Measurements from ENCODE around the gene PTPRM. TPM values are rescaled to one million over a fixed set of nuclear protein-coding genes. Genes with fewer than 3 reads are reported as not detected.

PTPRM gene
- total RNA-seq, 4 donors from 2014 or later = 206 to 337 (median 255) TPM

GRCh38 chr18:7658701-7659100 is 91.6 kb downstream of the PTPRM start:
- TF ChIP-seq, protein P1, sequence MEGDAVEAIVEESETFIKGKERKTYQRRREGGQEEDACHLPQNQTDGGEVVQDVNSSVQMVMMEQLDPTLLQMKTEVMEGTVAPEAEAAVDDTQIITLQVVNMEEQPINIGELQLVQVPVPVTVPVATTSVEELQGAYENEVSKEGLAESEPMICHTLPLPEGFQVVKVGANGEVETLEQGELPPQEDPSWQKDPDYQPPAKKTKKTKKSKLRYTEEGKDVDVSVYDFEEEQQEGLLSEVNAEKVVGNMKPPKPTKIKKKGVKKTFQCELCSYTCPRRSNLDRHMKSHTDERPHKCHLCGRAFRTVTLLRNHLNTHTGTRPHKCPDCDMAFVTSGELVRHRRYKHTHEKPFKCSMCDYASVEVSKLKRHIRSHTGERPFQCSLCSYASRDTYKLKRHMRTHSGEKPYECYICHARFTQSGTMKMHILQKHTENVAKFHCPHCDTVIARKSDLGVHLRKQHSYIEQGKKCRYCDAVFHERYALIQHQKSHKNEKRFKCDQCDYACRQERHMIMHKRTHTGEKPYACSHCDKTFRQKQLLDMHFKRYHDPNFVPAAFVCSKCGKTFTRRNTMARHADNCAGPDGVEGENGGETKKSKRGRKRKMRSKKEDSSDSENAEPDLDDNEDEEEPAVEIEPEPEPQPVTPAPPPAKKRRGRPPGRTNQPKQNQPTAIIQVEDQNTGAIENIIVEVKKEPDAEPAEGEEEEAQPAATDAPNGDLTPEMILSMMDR (IDR thresholded peaks at IDR 0.05; ENCODE audit: low read depth) = no peak

GRCh38 chr18:7661207-7661606 is 94.1 kb downstream of the PTPRM start:
- TF ChIP-seq, protein P1 (IDR thresholded peaks at IDR 0.05; ENCODE audit: low read depth) = no peak

DNA sequence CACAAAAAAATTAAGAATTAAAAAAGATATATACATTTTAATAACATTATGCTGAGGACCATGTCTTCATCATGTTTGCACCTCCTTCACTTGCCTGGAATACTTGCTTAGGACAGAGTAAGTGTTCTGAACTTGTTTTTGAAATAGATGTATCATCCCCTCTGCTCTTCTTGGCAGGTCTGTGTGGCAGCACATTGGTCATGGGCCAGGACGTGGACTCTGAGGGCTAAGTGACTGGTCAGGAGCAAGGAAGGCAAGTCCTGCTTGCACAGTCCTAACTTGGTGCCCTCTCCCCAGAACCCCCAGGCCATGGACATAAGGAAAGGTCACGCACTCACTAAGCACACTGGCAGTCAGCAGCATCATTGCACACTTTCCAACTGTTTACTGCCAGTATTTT is 95.8 kb downstream of the PTPRM start:
- TF ChIP-seq, protein P1 (IDR thresholded peaks at IDR 0.05; ENCODE audit: low read depth) = no peak

DNA sequence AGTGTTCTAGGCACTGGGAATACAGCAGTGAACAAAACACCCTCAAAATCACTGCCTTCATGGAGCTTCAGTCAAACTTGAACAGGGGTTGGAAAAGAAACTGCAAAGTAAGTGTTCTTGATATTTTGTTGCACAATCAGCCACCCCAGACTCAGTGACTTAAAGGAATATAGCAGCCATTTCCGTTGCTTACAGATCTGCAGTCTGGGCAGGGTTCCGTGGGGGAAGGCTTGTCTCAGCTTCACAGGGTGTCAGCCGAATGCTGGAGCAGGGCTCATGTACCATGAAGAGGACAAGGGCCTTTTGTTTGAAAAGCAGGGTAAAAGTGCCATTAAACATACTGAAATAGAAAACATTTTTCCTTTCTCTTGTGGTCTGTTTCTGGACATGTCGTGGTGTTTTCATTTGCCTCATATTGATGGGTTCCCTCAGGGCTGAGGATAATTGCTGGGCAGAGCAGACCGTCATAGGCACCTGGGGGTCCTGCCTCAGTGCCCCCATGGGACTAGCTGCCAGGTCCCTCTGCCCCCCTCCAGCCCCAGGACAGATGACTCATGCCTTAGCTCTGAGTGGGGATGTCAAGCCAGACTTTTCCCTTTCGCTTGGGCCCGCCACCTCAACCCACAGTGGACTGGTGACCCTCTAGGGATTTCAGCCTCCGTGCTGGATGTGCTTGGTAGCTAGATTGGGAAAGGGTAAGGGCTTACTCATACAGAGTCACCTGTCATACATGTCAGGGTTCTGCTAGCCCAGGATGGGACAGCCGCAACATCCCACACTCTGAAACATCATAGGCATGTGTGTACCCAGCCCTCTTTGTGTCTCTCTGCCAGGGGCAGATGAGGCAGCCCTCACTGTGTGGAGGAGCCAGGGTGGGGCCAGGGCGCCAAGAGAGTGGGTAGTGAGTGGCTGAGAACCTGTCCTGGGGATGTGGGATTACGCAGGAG is 96.5 kb downstream of the PTPRM start:
- TF ChIP-seq, protein P1 (IDR thresholded peaks at IDR 0.05; ENCODE audit: low read depth) = no peak

- TF ChIP-seq, protein P1 (IDR thresholded peaks at IDR 0.05; ENCODE audit: low read depth) = no peak
Observed at GRCh38 chr18:7666195-7666776, 99.2 kb downstream of the PTPRM start.

DNA sequence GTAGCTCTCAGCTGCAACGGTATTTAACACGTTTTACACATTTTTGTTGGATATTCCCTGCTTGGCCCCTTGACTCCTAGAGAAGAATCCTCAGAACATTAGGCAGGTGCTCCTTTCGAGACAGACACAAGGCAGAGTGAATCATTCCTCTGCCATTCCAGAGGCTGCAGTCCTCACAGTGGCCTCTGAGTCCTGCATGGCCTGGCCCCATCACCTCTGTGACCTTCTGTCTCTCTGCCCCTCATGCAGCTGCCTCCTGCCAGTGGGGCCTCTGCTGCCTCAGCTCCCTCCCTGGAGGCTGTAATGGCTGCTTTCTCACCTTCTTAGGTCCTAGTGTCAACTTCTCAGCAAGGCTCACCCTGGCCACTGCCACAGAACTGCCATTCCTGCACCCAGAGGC is 101.3 kb downstream of the PTPRM start:
- TF ChIP-seq, protein P1 (IDR thresholded peaks at IDR 0.05; ENCODE audit: low read depth) = no peak

- TF ChIP-seq, protein P1 (IDR thresholded peaks at IDR 0.05; ENCODE audit: low read depth) = no peak
Observed at GRCh38 chr18:7669361-7669760, 102.2 kb downstream of the PTPRM start.

Measured in subcutaneous adipose tissue (tissue), 4 donors.